ENCODE results near the gene CLPTM1L.

CLPTM1L gene, protein sequence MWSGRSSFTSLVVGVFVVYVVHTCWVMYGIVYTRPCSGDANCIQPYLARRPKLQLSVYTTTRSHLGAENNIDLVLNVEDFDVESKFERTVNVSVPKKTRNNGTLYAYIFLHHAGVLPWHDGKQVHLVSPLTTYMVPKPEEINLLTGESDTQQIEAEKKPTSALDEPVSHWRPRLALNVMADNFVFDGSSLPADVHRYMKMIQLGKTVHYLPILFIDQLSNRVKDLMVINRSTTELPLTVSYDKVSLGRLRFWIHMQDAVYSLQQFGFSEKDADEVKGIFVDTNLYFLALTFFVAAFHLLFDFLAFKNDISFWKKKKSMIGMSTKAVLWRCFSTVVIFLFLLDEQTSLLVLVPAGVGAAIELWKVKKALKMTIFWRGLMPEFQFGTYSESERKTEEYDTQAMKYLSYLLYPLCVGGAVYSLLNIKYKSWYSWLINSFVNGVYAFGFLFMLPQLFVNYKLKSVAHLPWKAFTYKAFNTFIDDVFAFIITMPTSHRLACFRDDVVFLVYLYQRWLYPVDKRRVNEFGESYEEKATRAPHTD

DNA sequence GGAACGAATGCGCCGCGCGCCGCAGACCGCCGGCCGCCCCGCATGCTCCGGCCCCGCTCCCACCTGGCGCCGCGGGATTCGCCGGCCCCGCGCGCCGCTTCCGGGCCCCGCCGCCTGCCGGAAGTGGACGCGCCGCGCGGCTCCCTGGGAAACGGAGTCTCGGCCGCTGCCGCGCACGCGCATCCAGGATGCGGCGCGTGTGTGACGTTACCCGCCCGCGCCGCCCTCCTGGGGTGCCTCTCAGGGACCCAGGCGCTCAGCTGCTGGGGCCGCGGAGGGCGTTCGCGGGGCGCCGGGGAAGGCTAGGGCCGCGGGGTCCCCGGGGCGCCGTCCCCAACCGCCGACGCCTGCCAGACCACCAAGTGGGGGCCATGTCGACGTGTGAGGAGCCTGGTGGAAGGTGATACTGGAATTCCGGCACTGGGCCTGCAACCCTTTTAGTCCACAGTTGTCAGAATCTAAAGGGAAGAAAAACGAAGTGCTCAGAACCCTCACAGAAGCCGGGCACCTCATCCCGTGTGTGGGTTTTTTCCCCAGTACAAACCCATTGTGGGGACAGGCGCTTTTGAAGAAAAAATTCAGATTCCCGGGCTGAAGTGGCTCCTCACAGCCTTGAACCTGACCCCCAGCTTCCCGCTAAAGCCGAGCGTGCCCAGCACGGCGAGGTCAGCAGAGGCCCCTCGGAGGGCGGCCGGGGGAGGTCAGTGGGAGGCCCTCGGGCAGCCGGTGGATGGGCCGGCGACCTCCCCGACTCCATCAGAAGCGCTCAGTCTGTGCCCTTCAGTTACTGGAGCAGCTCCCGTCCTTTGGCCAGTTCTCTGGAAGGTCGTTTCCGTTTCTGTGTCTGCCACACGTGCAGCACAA is at the start of gene CLPTM1L:
Gene CLPTM1L (minus strand): TSS at position 125 of the 864 bp plus-strand sequence. CDS start 258 bp downstream, outside the sequence.
- DNase-seq, result peak; percentile 91 to 97 (median 96)

DNA sequence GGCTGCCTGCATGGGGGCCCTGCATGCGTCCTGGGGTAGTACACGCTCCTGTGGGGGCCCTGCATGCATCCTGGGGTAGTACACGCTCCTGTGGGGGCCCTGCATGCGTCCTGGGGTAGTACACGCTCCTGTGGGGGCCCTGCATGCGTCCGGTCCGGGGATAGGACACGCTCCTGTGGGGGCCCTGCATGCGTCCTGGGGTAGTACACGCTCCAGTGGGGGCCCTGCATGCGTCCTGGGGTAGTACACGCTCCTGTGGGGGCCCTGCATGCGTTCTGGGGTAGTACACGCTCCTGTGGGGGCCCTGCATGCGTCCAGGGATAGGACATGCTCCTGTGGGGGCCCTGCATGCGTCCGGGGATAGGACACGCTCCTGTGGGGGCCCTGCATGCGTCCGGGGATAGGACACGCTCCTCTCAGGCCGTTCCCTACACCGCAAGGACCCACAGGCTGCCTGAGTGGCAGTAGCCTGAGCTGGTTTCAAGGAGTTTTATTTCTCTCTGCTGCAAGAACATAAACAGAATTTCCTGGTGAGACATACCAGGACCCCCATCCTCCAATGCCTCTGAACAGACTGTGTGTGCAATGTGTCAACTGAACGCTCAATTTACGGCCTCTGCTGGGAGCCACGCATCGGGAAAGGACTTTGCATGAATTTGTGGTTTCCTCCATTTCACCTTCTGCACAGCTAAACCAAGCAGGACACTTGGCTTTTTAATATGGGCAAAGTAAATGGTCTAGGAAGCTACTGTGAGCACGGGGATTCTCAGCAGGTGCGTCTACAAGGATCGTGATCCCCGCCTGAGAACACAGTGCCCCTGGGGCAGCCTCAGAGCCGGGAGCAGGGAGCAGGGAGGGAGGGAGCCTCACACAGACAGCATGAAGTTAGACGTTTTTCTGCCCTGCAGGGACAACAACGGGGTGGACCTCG is 48.9 kb upstream of the CLPTM1L start:
- no peak for DNase-seq

DNA sequence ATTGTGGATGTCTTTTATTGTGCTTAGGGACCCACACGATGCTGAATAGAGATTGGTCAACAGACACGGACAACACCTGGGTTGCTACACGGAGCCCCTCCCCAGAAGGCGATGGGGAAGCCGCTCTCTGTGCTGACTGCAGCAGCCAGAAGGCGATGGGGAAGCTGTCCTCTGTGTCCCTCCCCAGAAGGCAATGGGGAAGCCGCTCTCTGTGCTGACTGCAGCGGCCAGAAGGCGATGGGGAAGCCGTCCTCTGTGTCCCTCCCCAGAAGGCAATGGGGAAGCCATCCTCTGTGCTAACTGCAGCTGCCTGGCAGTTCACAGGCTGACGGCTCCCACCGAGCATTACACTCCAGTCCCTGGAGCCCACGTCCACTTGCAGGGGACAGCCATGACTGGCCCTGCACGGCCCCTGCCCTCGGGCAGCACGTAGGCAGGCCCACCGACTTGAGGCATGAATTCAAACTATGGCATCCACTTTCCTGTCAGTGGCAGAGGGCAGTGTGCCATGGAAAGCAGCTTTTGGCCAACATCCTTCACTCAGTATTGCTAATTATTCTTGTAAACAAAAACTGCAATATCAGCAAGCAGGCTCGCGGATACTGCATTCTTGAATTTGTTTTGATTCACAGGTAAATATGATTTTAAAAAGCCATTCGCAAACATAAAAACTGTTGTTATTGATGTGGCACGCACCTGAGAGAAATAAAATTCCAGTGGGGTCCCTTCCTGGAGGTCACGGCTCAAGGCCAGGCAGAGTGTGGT is 48.1 kb upstream of the CLPTM1L start:
- DNase-seq, result peak; percentile 20 to 48 (median 36)

DNA sequence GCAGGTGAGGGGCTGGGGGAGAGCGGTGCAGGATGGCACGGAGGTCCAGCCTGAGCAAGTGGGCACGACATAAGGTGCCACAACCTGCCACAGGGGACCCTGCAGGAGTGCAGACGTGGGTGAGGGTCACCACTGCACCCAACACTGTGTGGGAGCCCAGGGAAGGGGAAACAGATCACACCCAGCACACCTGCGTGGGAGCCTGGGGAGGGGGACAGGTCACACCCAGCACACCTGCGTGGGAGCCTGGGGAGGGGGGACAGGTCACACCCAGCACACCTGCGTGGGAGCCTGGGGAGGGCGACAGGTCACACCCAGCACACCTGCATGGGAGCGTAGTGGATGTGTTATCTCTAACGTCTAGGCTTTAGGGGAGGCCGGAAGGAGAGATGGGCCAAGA is 47.4 kb upstream of the CLPTM1L start:
- no peak for DNase-seq

DNA sequence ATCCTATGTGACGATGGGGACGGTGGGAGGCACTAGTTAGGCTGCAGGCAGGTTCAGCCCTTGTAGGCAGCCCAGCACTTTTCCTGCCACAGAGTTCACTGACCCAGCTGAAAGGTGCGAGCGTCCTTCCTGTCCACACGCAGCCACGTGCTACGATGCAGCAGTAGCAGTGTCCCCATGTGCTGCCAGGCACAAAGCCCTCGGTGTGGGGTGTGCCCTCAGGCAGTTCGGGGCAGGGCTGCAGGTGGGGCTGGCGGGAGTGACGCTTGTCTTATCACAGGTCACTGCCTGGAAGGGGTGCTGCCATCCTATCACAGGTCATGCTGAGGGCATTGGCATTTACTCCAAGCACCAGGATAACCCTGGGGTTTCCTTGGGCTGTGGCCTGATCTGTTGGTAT is 46.8 kb upstream of the CLPTM1L start:
- no peak for DNase-seq

DNA sequence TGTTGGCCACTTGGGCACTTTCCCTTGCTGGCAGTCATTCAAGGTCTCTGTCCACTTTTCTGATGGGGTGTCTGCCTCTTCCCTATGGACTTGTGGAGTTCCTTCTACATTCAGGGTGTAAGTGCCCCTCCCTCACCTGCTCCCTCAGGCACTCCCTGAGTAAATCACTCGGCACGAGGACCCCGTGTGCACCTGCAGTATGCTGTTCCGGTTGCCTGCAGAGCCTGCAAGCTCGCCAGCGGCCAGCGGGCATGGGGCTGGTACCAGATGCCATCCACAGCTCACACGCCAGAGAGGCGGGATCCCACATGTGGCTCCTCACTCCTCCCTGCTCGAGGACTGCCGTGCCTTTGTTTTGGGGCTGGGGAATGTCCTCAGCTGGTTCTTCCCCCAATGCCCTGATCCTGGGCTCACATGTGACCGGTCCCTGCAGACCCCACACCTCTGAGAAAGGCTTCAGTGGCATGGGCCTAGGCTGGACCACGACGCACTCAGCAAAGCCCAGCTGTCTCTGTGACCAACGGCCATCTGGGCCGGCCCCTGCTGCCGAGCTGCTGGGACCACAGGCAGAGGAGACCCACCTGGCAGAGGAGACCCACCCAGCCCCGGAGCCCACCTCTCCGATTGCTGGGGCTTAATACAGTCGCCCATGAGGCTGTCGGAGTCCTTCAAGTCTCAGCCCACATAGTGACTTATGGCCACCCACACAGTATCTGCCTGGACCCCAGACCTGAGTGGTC is 46.1 kb upstream of the CLPTM1L start:
- DNase-seq, result no peak

DNA sequence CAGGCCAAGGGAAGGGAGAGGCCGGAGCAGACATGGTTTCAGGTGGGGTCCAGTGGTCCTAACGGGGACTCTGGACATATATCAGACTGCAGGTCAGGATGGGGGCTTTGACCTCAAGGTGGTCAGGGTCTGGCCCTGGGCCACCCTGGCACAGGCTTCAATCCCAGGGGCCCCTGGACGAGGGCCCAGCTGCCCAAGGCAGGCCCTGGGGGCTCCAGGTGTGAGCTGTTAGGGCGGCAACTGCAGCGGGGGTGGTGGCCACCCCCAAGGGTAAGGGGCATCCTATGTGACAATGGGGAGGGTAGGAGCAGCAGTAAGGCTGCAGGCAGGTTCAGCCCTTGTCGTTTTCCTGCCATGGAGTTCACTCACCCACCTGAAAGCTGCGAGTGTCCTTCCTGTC is 45.4 kb upstream of the CLPTM1L start:
- DNase-seq, result no peak

DNA sequence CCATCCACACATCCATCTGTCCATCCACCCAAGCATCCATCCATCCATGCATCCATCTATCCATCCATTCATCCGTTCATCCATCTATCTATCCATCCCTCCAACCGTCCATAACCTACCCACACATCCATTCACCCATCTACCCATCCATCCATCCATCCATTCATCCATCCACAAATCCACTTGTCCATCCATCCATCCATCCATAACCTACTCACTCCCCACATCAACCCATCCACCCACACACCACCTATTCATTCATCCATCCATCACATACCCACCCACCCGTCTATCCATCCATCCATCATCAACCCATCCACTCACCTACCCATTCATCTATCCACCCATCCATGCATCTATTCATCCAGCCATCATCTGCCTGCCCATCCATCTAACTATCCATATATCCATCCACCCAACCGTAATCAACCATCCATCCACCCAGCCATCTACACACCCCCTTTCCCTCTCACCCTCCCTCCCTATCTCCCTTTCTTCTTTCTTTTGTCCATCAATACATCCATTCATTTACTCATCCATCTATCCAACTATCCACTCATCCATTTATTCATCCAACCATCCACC is 43.6 kb upstream of the CLPTM1L start:
- no peak for DNase-seq

DNA sequence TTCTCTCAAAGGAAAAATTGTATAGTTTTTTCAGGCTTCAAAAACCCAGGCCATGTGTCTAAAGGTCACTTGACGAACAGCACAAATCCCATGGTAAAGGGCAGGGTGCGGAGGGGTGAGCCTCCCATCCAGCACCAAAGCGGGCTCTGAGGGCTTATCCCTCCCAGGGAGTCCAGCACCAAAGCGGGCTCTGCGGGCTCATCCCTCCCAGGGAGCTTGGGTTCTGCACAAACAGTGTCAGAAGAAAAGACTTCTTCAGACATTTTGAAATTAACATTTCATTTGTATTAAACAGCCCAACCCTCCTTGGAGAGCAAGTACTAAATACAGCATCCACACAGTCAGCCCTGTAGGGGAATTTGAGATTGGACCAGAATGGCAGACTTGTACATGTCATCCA is 43.0 kb upstream of the CLPTM1L start:
- no peak for DNase-seq

DNA sequence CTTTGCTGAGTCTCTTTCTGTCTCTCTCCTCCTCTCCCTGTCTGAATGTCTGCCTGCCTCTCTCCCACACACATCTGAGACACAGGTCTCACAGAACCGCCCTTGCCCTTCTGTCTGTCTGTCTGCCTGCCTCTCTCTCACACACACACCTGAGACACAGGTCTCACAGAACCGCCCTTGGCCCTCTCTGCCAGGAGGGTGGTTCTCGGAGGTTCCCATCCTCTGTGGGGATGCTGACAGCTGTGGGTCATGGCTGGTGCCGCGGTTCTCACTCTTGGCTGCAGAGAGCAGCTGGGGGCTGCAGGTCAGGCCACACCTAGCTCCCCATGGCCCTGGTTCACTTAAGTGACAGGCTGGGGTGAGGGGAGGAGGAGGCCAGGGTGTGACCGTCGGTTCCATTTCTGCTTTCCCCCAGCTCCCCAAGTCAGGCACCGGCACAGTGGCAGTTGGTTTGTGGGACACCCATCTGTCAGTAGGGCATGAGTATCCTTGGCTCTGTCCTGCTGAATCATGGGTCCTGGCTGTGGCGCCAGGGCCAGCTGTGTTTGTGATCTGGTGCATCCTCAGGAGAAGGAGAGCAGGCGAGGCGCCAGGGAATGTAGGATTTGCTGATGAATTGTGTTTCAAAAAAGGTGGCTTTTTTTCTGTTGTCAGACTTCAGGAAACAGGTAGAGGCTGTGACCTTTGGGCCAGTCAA is 42.3 kb upstream of the CLPTM1L start:
- DNase-seq, result no peak

DNA sequence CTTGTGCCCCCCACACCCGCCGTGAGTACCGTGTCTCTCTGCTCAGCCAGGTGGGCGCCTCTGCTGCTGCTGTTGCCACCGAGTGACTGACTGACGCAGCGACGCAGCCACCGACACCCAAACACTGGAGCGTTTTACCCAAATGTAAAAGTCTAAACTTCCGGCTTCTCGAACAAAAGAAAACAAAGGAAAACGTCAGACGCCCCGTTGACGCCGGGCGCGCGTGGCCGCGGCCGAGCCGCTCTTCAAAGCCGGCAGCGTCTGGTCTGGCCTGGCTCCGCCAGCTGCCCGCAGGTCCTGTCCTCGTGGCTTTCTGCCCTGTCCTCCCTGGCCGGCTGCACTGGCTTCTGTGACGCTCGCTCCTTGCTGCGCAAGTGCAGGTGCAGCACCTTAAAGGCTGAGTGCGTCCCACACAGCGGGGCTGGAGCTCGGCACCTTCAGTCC is 41.4 kb upstream of the CLPTM1L start:
- DNase-seq, result peak; percentile 36 to 60 (median 36)

DNA sequence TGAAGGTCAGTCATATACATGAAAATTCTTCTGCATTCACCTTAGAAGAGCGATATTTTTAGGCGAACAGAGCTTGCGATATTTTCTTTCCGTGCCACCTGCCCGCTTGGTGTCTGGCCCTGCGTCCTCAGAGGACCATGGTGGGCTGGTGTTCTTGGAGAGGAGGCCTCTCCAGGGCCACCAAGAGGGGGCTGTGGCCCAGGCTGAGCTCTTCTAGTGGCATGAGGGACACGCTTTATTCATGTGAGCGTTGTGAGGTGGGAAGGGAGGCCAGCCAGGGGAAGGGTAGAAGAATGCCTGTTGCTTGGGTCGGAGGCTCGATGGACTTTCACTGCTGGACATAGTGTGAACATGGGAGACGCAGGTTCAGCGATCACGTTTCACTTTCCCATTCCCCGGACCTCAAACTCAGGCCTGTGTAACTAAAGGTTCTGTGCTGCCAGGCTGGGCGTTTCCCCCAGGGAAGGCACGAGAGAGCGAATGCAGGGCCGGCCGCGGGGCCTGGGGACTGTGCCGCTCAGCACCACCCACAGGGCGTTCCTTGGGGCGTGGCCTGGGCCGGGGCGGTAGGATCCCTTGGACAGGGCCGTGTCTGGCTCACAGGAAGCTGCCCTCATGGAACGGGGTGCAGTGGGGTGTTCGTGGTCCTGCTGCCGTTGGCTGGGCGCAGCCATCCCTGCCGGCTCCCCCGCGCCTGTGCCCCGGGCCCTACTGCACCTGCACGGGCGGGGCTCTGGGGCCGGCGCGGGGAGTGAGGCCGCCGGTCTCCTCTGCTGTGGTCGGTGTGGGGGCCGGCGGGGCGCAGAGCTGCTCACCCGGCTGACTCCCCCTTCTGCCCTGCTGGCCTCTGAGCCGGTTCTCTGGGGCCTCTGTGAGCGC is 40.7 kb upstream of the CLPTM1L start:
- DNase-seq, result peak; percentile 82 to 93 (median 87)

DNA sequence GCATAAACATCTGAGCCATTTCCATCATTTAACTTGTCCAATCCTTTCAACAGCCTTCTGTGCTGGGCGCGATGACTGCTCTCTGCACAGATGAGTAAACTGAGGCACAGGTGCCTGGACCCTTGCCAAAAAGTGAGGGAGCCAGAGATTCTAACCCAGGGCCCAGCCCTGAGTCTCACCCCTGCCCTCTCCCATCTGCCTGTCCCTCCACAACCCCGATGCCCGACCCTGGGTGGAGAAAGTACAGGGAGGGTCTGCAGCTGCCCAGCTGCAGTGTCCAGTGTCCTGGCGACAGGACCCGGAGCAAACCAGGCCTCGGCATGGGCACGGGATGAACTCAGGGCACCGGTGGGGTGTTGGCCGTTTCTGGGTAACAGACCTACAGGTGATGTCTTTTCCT is 39.6 kb upstream of the CLPTM1L start:
- no peak for DNase-seq

DNA sequence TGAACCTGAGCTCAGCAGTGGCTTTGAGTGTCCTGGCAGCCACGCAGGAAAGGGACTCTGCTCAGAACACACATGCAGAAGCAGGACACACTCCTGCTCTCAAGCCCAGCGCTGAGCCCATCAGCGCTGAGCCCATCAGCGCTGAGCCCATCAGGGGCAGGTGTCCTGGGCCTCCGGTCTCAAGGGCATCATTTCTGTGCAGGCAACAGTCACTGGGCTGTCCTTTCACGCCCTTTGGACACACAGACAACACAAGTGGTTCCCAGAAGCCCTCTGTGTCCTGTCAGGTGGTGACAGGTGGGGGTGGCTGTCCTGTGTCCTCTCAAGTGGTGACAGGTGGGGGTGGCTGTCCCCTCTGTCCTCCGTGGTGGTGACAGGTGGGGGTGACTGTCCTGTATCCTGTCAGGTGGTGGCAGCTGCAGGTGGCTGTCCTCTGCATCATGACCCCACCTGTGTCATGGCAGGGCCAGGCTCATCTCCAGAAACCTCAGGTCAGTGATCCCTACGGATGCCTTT is 39.0 kb upstream of the CLPTM1L start:
- no peak for DNase-seq

DNA sequence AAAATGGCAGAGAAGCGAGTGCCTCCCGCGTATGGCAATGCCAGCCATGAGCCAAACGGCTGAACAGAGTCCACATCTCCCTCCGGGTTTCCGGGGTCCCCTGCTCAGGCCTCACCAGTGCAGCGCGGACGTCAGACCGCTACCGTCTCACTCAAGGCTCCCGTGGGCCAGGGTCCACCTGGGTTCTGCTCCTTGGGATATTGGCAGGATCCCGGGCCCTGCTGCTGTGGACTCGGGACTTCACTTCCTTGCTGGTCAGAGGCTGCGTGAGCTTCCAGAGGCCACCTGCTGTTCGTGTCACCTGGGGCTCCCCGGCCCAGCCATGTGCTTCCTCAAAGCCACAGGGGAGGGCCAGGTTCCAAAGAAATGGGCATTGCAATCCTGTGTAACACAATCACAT is 38.4 kb upstream of the CLPTM1L start:
- DNase-seq, result no peak

DNA sequence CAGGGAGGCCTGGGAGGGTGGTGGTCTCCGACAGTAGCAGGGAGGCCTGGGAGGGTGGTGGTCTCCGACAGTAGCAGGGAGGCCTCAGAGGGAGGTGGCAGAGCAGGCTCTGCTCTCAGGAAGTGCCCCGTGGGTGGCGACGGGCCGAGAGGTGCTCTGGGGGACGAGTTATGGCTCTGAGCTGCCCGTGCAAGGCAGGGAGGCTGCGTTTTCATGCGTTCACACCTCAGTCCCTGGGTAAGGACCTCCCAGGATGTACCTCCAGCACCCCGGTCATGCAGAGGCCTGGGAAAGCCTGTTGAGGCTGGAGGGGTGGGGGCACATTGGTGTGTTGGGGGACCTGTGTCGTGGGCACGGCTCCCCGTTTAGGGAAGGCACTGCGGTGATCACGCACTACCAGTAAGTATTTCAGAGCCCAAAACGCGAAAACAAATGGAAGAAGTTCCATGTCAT is 37.4 kb upstream of the CLPTM1L start:
- no peak for DNase-seq

DNA sequence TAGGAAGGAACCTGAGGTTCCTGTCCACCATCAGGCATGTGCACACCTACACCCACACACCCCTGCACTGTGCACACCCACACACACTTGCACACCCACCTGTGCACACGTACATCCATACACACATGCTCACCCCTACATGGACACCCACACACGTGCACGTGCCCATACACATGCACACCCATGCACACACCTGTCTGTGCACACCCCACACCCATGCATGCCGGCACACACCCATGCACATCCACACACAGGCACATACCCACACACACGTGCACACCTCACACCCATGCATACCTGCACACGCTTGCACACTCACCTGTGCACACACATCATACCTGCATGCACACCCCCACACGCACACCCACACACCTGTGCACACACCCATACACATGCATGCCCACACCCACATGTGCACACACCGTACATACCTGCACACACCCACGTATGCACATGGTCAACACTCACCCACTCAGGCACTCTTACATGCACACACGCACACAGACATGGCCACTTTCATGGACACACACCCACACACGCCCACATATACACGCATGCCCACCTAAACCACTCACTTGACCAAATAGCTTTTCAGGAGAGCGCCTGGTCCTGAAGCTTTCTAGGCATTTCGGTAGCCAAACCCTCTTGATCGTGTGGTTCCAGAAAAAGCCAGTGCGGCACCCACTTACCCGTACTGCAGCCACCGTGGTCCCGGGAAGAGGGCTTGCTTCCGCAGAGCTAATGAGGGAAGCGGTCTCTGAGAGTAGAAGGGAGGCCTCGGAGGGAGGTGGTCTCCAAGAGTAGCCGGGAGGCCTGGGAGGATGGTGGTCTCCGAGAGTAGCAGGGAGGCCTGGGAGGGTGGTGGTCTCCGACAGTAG is 36.7 kb upstream of the CLPTM1L start:
- DNase-seq, result no peak

Measured in suppressor macrophage treated with lipopolysaccharide for 1 hour (primary cell).